Right ventricle myocardium superior (tissue), 1 donor: Measurements from ENCODE around the gene CYTH1. TPM values are rescaled to one million over a fixed set of nuclear protein-coding genes. Genes with fewer than 3 reads are reported as not detected.
A peak's percentile ranks its signal among the peaks of the same experiment; 100 is the strongest.

ENCODE experiments used
- ATAC-seq: fragments of 200-7000 bp; cut with Tn5 transposase; one replicate; pipeline ENCODE4 v1.9.1; 2020; ENCODE audit warnings: mild to moderate bottlenecking; ENCODE audit not compliant: poor library complexity
- DNase-seq: peaks from one replicate; pipeline ENCODE4 v3.0.0-alpha.2; 2020
- intact Hi-C: fragments of 100-400 bp; cut with DNase I; formaldehyde crosslinking; loops from one replicate; pipeline ENCODE4 v1.11.2; 2022
- total RNA-seq: library from RNA; stranded (reverse); fragmentation: NEBNext Ultra II Directional; extraction: Animal tissue kit (Norgen Biotek cat#: 25700); gene quantifications from one replicate; pipeline ENCODE4 v1.2.1, GENCODE V29; 2021
- donor health status: DM: no; HTN: yes; CAD: no; lungs with severe emphysema.

CYTH1 gene
- total RNA-seq, 1 donor from 2014 or later: 32.3 TPM

GRCh38 chr17:78670850-78671725 is 111.0 kb downstream of the CYTH1 start:
- DNase-seq: no peak
- intact Hi-C loops: no loop called here
- no peak for ATAC-seq

- no peak for DNase-seq
- intact Hi-C loops: no loop called here
- ATAC-seq: no peak
These were observed 112.0 kb downstream of the CYTH1 start for GRCh38 chr17:78669975-78670518.

- ATAC-seq (no peak), DNase-seq (no peak)
- intact Hi-C loops: no loop called here
These were observed 112.7 kb downstream of the CYTH1 start for GRCh38 chr17:78669256-78669974.

- intact Hi-C loops: no loop called here
- no peak for DNase-seq
- ATAC-seq: no peak
These were observed 113.2 kb downstream of the CYTH1 start for GRCh38 chr17:78668847-78669246.

DNA sequence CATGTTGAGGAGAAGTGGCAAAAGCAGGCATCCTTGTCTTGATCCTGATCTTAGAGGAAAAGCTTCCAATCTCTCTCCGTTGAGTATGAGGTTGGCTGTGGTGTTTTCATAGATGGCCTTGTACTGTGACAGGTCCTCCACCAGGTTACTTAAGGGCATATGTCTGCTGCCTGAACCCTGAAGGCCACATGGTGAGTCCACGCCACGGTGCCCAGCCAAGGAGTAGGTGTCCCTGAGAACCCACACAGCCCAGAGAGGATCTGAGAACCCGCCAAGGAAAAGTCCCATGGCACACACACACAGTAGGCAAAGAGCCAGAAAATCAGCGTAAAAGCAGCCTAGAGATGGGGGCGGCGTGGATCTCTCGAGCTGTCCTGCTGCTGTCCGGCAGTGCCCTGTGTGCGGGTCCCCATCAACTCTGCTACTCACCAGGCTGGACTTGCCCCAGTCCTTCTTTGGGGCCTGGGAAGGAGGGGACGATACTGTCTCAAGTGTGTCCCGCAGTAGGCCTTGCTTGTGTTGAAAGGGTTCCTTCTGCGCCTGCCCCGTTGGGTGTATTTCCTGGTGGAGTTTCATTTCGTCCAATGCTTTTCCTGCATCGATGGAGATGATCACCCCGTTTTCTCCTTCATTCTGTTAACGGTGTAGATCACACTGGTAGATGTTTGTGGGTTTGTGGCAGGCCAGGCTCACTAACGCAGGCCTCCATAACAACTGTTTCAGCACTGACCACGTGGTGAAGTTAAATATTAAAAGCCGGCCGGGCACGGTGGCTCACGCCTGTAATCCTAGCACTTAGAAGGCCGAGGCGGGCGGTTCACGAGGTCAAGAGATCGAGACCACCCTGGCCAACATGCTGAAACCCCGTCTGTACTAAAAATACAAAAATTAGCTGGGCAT is 114.1 kb downstream of the CYTH1 start:
- no peak for ATAC-seq
- intact Hi-C loops: no loop called here
- no peak for DNase-seq

GRCh38 chr17:78667091-78667490 is 115.0 kb downstream of the CYTH1 start:
- no peak for DNase-seq
- no peak for ATAC-seq

DNA sequence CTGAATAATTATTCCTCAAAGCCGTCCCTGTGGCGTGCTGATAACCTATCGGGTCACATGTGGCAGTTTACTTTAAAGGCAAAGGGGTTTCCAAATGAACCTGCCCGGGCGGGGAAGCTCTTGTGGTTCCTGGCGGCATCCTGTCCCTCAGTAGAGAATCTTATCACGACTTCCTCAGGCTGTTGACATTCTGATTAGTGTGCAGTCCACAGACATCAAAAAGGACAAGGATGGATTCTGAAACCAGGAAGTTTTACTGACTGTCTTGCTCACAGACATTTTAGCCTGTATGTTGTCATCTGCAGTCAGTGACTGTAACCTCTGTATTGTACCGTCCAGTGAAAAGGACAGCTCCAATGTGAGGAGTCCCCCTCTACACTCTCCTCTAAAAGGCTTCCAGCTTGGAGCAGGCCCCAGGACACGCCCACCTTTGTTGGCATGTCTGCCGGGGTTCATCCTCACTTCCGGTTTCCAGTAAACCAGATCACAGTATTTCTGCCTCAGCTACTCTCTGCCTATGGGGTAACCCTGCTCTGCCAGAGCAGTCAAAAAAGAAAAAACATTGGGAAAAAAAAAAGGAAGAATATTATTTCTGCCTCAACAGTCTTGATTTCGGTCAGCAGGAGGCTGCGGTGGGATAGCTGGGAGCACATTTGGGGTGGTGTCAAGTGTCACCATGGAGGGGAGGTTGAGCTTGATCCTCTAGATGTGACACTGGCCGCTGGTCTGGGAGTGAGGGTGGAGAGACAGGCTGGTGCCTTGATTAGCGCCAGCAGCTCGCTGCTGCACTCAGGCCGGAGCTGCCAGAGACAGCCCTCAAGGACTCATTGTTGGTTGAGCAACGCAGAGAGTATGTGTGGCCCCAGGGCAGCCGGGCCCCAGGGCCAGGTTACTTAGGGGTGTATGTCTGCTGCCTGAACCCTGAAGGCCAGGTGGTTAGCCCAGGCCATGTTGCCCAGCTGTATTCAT is 115.8 kb downstream of the CYTH1 start:
- ATAC-seq (peak; percentile 58), DNase-seq (no peak)
- intact Hi-C loops: no loop called here

More at GRCh38 chr17:78667091-78667490, 115.0 kb downstream of the CYTH1 start:
- intact Hi-C loops: no loop called here

GRCh38 chr17:78665387-78665951 is 116.6 kb downstream of the CYTH1 start:
- ATAC-seq: no peak
- no peak for DNase-seq
- intact Hi-C loops: no loop called here

- no peak for DNase-seq
- ATAC-seq: peak; percentile 22
- intact Hi-C loops: no loop called here
These were observed 117.3 kb downstream of the CYTH1 start for GRCh38 chr17:78664476-78665386.

GRCh38 chr17:78661093-78661770 is 120.8 kb downstream of the CYTH1 start:
- DNase-seq: no peak
- intact Hi-C loops: no loop called here
- no peak for ATAC-seq

GRCh38 chr17:78659546-78659945 is 122.5 kb downstream of the CYTH1 start:
- ATAC-seq (no peak), DNase-seq (no peak)
- intact Hi-C loops: no loop called here

GRCh38 chr17:78658281-78658785 is 123.7 kb downstream of the CYTH1 start:
- no peak for ATAC-seq
- intact Hi-C loops: no loop called here

GRCh38 chr17:78655251-78655940 is 126.7 kb downstream of the CYTH1 start:
- intact Hi-C loops: no loop called here
- ATAC-seq: no peak
- no peak for DNase-seq

More at GRCh38 chr17:78658281-78658785, 123.7 kb downstream of the CYTH1 start:
- no peak for DNase-seq

DNA sequence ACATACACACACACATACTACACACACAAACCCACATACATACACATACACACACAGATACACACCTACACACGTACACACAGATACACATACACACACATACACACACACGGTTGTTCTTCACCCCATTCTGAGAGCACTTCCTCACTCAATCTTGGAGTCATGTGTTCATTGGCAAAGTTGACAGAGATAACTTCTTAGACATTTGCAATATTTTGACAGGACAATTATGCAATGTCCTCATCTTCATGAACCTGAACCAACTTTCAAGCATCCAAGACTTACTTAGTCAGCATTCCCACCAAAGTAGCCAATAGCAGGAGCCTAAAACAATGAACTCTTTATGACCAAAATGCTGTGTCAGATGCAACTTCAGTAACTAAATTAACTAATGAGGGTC is 127.7 kb downstream of the CYTH1 start:
- DNase-seq (no peak), ATAC-seq (no peak)
- intact Hi-C loops: no loop called here

GRCh38 chr17:78653382-78653781 is 128.7 kb downstream of the CYTH1 start:
- ATAC-seq (no peak), DNase-seq (no peak)
- intact Hi-C loops: no loop called here
